NB4 (cell line): ENCODE measurements around the gene IGFBP4.

Source experiments
- MYC ChIP-seq: IDR thresholded peaks from 2 replicates; pipeline ENCODE4 v1.6.1; 2011; ENCODE audit warnings: low read depth, low read length
- TF ChIP-seq, protein P1 (sequence below): IDR thresholded peaks from one replicate; pipeline ENCODE4 v1.5.1; 2012; ENCODE audit warnings: low read depth, low read length

DNA sequence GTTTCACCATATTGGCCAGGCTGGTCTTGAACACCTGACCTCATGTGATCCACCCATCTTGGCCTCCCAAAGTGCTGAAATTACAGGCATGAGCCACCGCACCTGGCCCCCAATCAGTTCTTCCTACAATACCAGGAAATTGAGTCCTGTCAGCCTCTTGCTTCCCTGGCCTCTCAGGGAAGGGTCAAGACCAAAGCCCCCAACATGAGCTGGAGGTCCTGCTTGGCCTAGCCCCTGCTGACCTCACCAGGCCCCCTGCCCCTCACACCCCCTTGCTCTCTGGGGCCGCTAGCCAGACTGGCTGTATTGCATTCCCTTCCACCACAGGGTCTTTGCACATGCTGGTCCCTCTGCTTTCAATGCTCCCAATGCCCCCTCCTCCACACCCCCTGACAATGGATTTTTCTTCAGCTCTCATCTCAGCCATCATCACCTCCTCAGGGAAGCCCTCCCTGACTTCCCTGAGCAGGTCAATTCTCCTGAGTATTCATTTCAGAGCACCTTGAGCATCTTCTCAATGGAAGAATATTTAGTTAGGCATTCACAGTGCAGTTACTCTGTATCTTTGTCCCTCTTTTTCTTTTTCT, 24.1 kb downstream of the IGFBP4 start:
- no peak for TF ChIP-seq MYC
- TF ChIP-seq, protein P1, sequence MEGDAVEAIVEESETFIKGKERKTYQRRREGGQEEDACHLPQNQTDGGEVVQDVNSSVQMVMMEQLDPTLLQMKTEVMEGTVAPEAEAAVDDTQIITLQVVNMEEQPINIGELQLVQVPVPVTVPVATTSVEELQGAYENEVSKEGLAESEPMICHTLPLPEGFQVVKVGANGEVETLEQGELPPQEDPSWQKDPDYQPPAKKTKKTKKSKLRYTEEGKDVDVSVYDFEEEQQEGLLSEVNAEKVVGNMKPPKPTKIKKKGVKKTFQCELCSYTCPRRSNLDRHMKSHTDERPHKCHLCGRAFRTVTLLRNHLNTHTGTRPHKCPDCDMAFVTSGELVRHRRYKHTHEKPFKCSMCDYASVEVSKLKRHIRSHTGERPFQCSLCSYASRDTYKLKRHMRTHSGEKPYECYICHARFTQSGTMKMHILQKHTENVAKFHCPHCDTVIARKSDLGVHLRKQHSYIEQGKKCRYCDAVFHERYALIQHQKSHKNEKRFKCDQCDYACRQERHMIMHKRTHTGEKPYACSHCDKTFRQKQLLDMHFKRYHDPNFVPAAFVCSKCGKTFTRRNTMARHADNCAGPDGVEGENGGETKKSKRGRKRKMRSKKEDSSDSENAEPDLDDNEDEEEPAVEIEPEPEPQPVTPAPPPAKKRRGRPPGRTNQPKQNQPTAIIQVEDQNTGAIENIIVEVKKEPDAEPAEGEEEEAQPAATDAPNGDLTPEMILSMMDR, result no peak
